Body of pancreas (tissue), 4 donors: ENCODE data around the gene CCDC83. TPM values are rescaled to one million over a fixed set of nuclear protein-coding genes. Genes with fewer than 3 reads are reported as not detected.

Experiments
- ATAC-seq: fragments of 150-250 bp; one replicate; pipeline ENCODE4 v1.9.1; 2016
- DNase-seq, 4 donors: peaks; one replicate each; pipeline ENCODE4 v3.0.0-alpha.2; 2019
- H3K27ac ChIP-seq, 4 donors: fragments of 200-600 bp; sonication (generic); 1 replicate in 3 of 4; 2 replicates in 1 of 4; pipeline versions ENCODE4 v1.5.1 to v1.6.1; 2016 to 2019; ENCODE audit warnings: mild to moderate bottlenecking in 1 of 4, mixed read lengths in 1 of 4, moderate library complexity in 1 of 4
- H3K27me3 ChIP-seq, 2 donors: fragments of 200-600 bp; sonication (generic); one replicate each; pipeline ENCODE4 v1.6.0; 2016; ENCODE audit warnings: mild to moderate bottlenecking in 1 of 2
- H3K36me3 ChIP-seq, 2 donors: fragments of 200-600 bp; sonication (generic); replicated peaks in 1 of 2; 2 replicates each; pipeline ENCODE4 v1.5.1; 2016; ENCODE audit warnings: low read depth in 2 of 2; ENCODE audit not compliant: insufficient read depth in 1 of 2
- H3K4me1 ChIP-seq: fragments of 200-600 bp; sonication (generic); one replicate; pipeline ENCODE4 v1.6.0; 2016
- H3K4me3 ChIP-seq, 2 donors: fragments of 200-600 bp; sonication (generic); 1 replicate in 1 of 2; 2 replicates in 1 of 2; pipeline ENCODE4 v1.5.1; 2016 to 2019
- H3K9me3 ChIP-seq, 3 donors: fragments of 200-600 bp; sonication (generic); 1 replicate in 2 of 3; 2 replicates in 1 of 3; pipeline ENCODE4 v1.5.1; 2016
- POLR2A ChIP-seq, 3 donors: fragments of 450-650 bp; IDR thresholded peaks; one replicate each; pipeline ENCODE4 v1.6.1; 2016; ENCODE audit warnings: antibody characterized with exemption in 3 of 3, mild to moderate bottlenecking in 2 of 3
- WGBS, 2 donors: methylation state at CpG; one replicate each; pipeline ENCODE4 v1.1.5; 2017; 5-methylcytosine and 5-hydroxymethylcytosine counted together
- intact Hi-C: fragments of 100-400 bp; cut with DNase I; formaldehyde crosslinking; loops from one replicate; pipeline ENCODE4 v1.15.1; 2023
- total RNA-seq, 2 donors: library from RNA; depleted of rRNA; stranded (reverse); fragments of >200 nt; gene quantifications; one replicate each; pipeline ENCODE4 v1.1.0, GENCODE V29; 2016
- TF ChIP-seq, protein P1 (sequence below), 7 experiments: fragments of 450-650 bp in 4 of 7; fragments of 200-600 bp in 3 of 7; sonication (generic) in 3 of 7; IDR thresholded peaks; one replicate each; pipeline ENCODE4 v1.5.1; 2016 to 2019; ENCODE audit warnings: antibody characterized with exemption in 7 of 7

The CCDC83 gene
- total RNA-seq, 2 donors from 2014 or later: not detected

GRCh38 chr11:85889676-85890579, 34.7 kb downstream of the CCDC83 start:
- H3K4me3 ChIP-seq: no peak overlapping the region

GRCh38 chr11:85893395-85893794, 38.2 kb downstream of the CCDC83 start:
- Histone ChIP-seq H3K9me3 (no peaks in the 10 kb centered on the region), H3K4me1 (no peaks in the 10 kb centered on the region)
- no peak for ATAC-seq

More at GRCh38 chr11:85889676-85890579, 34.7 kb downstream of the CCDC83 start:
- Histone ChIP-seq H3K27me3 (no peaks in the 10 kb centered on the region), H3K9me3 (no peaks in the 10 kb centered on the region), H3K4me1 (no peaks in the 10 kb centered on the region), H3K36me3 (no peaks in the 10 kb centered on the region), H3K27ac (no peak overlapping the region)
- intact Hi-C loops: no loop called here
- no peak for ATAC-seq
- no peak for DNase-seq
- no peak for TF ChIP-seq POLR2A (IDR thresholded peaks at IDR 0.05)
- TF ChIP-seq, protein P1, sequence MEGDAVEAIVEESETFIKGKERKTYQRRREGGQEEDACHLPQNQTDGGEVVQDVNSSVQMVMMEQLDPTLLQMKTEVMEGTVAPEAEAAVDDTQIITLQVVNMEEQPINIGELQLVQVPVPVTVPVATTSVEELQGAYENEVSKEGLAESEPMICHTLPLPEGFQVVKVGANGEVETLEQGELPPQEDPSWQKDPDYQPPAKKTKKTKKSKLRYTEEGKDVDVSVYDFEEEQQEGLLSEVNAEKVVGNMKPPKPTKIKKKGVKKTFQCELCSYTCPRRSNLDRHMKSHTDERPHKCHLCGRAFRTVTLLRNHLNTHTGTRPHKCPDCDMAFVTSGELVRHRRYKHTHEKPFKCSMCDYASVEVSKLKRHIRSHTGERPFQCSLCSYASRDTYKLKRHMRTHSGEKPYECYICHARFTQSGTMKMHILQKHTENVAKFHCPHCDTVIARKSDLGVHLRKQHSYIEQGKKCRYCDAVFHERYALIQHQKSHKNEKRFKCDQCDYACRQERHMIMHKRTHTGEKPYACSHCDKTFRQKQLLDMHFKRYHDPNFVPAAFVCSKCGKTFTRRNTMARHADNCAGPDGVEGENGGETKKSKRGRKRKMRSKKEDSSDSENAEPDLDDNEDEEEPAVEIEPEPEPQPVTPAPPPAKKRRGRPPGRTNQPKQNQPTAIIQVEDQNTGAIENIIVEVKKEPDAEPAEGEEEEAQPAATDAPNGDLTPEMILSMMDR (IDR thresholded peaks at IDR 0.05): no peak
- WGBS, 2 donors: 78 to 82% methylated on average over 8 of the region's 8 CpGs

DNA sequence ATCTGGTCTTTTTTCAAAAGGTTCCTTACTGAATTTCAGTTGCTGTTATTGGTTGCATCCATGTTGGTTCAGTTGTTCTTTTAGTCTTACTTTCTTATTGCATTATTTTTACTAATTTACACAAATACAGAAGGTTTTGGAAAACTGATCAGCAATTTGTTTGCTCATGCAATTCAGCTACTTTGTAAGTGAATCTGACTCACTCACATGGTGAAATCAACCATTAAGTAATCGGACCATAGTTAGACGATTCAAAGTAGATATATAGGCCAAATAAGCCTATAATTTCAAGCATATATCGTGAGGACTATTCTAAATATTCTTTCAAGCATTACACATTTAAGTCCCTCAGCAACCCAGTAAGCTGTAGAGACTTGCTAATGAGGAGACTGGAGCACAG, 41.7 kb downstream of the CCDC83 start:
- Histone ChIP-seq H3K9me3 (no peaks in the 10 kb centered on the region), H3K4me1 (no peaks in the 10 kb centered on the region), H3K27ac (no peak overlapping the region), H3K36me3 (no peaks in the 10 kb centered on the region), H3K27me3 (no peaks in the 10 kb centered on the region), H3K4me3 (no peak overlapping the region)
- ATAC-seq (no peak), DNase-seq (no peak)
- 83 to 92% methylated on average over 3 of the region's 3 CpGs for WGBS, 2 donors
- TF ChIP-seq POLR2A (IDR thresholded peaks at IDR 0.05): no peak
- TF ChIP-seq, protein P1 (IDR thresholded peaks at IDR 0.05): no peak
- intact Hi-C loops: no loop called here

More at GRCh38 chr11:85893395-85893794, 38.2 kb downstream of the CCDC83 start:
- intact Hi-C loops: no loop called here
- Histone ChIP-seq H3K27me3 (no peaks in the 10 kb centered on the region), H3K4me3 (no peak overlapping the region), H3K27ac (no peak overlapping the region), H3K36me3 (no peaks in the 10 kb centered on the region)
- TF ChIP-seq, protein P1 (IDR thresholded peaks at IDR 0.05): no peak
- TF ChIP-seq POLR2A (IDR thresholded peaks at IDR 0.05): no peak
- 67 to 73% methylated on average over 6 of the region's 6 CpGs for WGBS, 2 donors
- DNase-seq: no peak

- Histone ChIP-seq H3K4me1 (no peaks in the 10 kb centered on the region), H3K27ac (no peak overlapping the region), H3K36me3 (no peaks in the 10 kb centered on the region), H3K9me3 (no peaks in the 10 kb centered on the region), H3K4me3 (no peak overlapping the region), H3K27me3 (no peaks in the 10 kb centered on the region)
- TF ChIP-seq POLR2A (IDR thresholded peaks at IDR 0.05): no peak
- TF ChIP-seq, protein P1 (IDR thresholded peaks at IDR 0.05): no peak
- no peak for DNase-seq
- no peak for ATAC-seq
- 43 to 56% methylated on average over 2 of the region's 2 CpGs for WGBS, 2 donors
- intact Hi-C loops: no loop called here
Measured at GRCh38 chr11:85898456-85898855, 43.3 kb downstream of the CCDC83 start.
